ENCODE measurements around the gene TBCB. TPM values are rescaled to one million over a fixed set of nuclear protein-coding genes. Genes with fewer than 3 reads are reported as not detected.

TBCB gene
- total and polyA plus RNA-seq, 7 donors = 44.4 to 115 (median 65.9) TPM

DNA sequence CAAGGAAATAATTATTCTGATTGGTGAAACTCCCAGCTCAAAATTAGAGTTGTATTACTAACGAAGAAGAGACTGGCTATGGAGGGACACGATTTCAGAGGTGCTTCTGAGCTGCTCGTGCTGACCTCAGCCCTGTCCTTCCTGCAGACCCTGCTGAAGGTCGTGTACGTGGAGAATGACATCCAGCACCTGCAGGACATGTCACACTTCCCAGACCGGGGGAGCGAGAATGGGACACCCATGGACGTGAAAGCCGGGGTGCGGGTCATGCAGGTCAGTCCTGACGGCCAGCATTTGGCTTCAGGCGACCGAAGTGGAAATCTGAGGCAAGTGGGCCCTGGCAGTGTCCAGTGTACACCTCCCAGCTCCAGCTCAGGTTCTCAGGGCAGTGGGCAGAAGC, 32.4 kb upstream of the TBCB start:
- Histone ChIP-seq H3K27me3 (ENCODE audit: insufficient read depth in 3 of 3, low read length in 2 of 3) (no peaks in the 10 kb centered on the region), H3K4me3 (no peak overlapping the region), H3K27ac (no peak overlapping the region), H3K9me3 (no peaks in the 10 kb centered on the region), H3K36me3 (ENCODE audit: insufficient read depth in 1 of 2, low read depth in 1 of 2) (no peaks in the 10 kb centered on the region), H3K4me1 (no peaks in the 10 kb centered on the region)
- ATAC-seq (no peak), DNase-seq (no peak)
- intact Hi-C loops (cut with DNase I) = no loop called here
- TF ChIP-seq, protein P1, sequence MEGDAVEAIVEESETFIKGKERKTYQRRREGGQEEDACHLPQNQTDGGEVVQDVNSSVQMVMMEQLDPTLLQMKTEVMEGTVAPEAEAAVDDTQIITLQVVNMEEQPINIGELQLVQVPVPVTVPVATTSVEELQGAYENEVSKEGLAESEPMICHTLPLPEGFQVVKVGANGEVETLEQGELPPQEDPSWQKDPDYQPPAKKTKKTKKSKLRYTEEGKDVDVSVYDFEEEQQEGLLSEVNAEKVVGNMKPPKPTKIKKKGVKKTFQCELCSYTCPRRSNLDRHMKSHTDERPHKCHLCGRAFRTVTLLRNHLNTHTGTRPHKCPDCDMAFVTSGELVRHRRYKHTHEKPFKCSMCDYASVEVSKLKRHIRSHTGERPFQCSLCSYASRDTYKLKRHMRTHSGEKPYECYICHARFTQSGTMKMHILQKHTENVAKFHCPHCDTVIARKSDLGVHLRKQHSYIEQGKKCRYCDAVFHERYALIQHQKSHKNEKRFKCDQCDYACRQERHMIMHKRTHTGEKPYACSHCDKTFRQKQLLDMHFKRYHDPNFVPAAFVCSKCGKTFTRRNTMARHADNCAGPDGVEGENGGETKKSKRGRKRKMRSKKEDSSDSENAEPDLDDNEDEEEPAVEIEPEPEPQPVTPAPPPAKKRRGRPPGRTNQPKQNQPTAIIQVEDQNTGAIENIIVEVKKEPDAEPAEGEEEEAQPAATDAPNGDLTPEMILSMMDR (IDR thresholded peaks at IDR 0.05) = no peak
- WGBS, 3 donors = 93 to 94% (median 94%) methylated on average over 13 of the region's 13 CpGs

DNA sequence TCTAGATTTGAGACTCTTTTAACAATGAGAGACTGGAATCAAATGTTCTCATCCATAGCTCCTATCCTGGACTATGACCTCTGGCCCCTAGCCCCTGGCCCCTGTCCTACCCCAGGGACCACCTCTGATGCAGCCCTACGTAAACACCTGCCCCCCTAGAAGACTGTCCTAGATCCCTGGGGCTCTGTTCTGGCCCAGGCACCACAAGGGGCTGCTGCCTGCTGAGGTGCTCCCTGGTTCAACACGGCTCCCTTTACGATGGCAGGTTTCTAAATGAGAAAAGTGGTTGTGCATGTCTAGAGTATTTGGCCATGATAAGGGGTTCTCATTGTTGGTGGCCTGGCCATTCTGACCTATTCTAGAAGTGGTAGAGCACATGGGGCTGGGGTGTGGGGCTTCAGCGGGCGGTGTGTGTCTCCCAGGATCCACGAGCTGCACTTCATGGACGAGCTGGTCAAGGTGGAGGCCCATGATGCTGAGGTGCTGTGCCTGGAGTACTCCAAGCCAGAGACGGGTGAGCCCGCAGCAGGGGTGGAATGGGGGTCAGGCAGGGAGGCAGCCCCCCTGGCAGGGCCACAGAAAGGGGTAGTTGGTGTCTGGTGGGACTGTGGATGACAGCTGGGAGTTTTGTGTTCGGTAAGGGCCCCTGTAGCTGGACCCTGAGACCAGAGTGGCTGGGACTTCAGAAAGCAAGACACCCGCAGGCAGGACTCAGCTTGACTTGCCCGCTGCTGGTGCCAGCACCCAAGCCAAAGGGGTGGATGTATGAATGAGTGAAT, 30.8 kb upstream of the TBCB start:
- Histone ChIP-seq H3K4me1 (no peaks in the 10 kb centered on the region), H3K27ac (no peak overlapping the region), H3K9me3 (no peaks in the 10 kb centered on the region), H3K27me3 (ENCODE audit: insufficient read depth in 3 of 3, low read length in 2 of 3) (no peaks in the 10 kb centered on the region), H3K36me3 (ENCODE audit: insufficient read depth in 1 of 2, low read depth in 1 of 2) (no peaks in the 10 kb centered on the region), H3K4me3 (no peak overlapping the region)
- 93 to 99% (median 98%) methylated on average over 12 of the region's 12 CpGs for WGBS, 3 donors
- TF ChIP-seq, protein P1 (IDR thresholded peaks at IDR 0.05) = no peak
- ATAC-seq = no peak
- DNase-seq = no peak
- intact Hi-C loops (cut with DNase I) = no loop called here

DNA sequence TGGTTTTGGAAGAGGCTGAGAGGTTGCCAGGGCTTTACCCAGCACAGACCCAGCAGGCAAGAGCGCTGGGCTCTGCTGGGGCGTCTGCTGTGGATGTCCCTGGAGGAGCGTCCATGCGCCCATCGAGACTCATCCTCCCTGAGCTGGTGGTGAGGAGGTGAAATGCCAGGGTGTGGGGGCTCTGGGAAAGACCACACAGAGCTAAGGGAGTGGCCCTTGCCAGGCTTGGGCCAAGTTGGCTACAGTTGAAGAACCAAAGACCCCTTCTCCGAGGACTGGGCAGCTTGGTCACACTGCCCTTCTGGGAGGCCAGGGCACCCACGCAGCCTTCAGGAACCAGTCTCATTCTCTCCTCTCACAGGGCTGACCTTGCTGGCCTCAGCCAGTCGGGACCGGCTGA, 28.9 kb upstream of the TBCB start:
- no peaks in the 10 kb centered on the region for H3K9me3 ChIP-seq
- H3K4me3 ChIP-seq = no peak overlapping the region
- intact Hi-C loops (cut with DNase I) = no loop called here
- no peaks in the 10 kb centered on the region for H3K27me3 ChIP-seq (ENCODE audit: insufficient read depth in 3 of 3, low read length in 2 of 3)
- no peaks in the 10 kb centered on the region for H3K36me3 ChIP-seq (ENCODE audit: insufficient read depth in 1 of 2, low read depth in 1 of 2)
- TF ChIP-seq, protein P1 (IDR thresholded peaks at IDR 0.05) = no peak
- no peak for DNase-seq
- WGBS, 3 donors = 95 to 98% (median 97%) methylated on average over 9 of the region's 9 CpGs
- no peak overlapping the region for H3K27ac ChIP-seq
- H3K4me1 ChIP-seq = no peaks in the 10 kb centered on the region
- ATAC-seq = no peak

DNA sequence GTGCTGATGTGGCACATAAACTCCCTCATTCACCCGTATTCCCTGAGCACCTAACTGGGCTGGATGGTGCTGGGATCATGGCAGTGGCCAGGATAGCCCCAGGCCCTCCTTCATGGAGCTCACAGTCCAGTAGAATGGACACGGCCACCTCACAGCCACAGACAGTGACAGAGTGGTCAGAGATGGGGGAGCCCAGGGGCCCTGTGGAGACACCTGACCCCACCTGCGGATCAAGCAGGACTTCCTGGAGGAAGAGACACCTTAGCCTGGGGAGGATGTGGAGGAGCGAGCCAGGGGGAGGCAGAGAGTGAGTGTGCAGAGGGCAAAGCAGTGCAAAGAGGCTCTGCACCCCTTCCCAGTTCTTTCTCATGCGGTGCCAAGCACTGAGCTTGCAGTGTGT, 25.4 kb upstream of the TBCB start:
- TF ChIP-seq, protein P1 (IDR thresholded peaks at IDR 0.05) = no peak
- ATAC-seq = no peak
- Histone ChIP-seq H3K36me3 (ENCODE audit: insufficient read depth in 1 of 2, low read depth in 1 of 2) (no peaks in the 10 kb centered on the region), H3K27ac (no peak overlapping the region), H3K4me1 (no peaks in the 10 kb centered on the region), H3K27me3 (ENCODE audit: insufficient read depth in 3 of 3, low read length in 2 of 3) (no peaks in the 10 kb centered on the region), H3K4me3 (no peak overlapping the region), H3K9me3 (no peaks in the 10 kb centered on the region)
- no peak for DNase-seq
- 94 to 96% (median 94%) methylated on average over 5 of the region's 5 CpGs for WGBS, 3 donors
- intact Hi-C loops (cut with DNase I) = no loop called here
